Cortex of kidney (tissue), 1 donor: ENCODE measurements around the gene FUT3.

ENCODE experiments used
- DNase-seq: peaks from one replicate; lab custom pipeline; 2025; lab: John Stamatoyannopoulos, UW

The FUT3 gene

DNA sequence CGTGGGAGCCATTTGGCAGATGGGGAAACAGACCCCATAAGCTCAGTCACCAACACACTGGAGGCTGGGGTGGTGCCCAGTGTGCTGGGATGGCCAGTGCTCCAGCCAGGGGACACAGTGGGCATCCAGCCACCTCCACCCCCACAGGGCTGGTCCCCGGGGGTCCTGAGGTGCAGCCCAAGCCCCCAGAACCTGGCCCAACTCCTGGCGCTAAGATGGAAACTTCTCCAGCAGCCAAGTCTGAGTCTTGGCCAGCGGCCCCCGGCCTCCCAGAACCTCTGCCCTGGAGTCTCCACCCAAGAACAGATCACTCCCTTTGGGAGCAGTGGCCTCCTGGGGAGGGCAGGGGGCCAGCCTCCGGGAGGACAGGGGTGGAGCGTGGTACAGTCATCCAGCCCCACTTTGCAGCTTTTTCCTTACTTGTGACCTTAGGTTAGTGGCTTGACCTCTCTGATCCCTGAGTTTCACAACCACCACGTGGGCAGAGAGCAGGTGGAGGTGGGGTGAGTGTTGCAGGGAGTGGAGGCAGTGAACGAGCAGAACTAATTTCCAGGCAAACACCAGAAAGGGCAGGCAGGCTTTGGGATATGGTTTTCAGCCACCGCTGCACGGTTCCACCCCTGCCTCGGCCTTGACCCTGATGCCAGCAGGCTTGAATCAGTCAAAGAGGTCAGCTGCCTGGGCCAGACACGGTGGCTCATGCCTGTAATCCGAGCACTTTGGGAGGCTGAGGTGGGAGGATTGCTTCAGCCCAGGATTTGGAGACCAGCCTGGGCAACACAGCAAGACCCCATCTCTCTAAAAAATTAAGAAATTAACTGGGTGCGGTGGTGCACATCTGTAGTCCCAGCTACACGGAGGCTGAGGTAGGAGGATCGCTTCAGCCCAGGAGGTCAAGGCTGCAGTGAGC is 50.6 kb downstream of the FUT3 start:
- no peak for DNase-seq

DNA sequence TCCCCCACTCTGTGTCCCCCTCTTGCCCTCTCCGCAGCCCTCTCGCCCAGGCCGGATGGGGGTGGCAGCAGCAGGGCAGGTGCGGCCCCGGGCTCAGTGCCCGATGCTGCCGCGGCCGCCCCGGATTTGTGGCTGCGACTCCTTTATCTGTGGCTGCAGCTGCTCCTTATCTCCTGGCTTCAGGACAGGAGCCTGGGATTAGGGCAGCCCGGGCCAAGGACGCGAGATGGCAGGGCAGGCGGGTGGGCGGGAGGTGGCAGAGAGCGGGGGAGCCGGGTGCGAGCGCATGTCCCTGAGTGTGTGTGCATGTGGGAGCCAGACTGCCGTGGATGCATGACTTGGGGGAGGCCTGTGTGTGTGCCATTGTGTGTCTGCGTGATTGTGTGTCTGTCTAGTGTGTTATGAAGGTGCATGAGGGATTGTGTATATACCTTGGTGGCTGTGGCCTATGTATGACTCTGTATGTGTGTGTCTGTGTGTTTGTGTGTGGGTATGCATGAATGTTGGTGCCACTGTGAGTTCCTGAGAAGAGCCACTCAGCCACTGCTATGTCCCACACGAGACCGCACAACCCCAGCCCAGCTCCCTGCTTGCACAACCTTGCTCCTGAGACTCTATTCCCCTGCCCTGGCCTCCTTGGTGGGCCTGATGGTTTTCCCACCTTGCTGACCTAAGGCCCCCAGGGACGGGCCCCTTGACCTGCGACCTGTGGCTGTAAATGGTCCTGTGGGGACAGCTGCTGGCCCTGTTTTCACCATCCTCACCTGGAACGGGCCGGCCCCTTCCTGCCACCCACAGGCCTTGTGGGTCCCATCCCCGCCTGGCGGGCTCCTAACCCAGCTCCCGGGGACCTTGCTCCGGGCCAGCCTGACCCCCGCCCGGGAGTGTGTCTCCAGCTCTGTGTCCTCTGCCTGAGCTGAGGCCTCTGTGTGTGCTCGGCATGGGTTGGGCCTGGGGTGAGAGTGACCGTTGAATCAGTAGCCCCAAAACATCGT is 51.7 kb downstream of the FUT3 start:
- DNase-seq, result no peak

DNA sequence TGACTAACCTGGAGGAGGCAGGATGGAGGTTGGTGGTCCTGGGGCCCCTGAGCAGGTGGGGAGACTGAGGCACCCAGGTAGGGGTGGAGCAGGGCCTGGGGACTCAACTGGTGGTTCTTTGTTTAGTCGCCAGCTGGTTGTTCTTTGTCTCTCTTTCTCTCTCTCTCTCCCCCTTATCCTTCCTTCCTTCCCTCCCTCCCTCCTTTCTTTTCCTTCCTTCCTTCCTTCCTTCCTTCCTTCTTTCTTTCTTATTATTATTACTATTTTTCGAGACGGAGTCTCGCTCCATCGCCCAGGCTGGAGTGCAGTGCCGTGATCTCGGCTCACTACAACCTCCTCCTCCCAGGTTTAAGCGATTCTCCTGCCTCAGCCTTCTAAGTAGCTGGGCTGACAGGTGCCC is 53.0 kb downstream of the FUT3 start:
- no peak for DNase-seq

DNA sequence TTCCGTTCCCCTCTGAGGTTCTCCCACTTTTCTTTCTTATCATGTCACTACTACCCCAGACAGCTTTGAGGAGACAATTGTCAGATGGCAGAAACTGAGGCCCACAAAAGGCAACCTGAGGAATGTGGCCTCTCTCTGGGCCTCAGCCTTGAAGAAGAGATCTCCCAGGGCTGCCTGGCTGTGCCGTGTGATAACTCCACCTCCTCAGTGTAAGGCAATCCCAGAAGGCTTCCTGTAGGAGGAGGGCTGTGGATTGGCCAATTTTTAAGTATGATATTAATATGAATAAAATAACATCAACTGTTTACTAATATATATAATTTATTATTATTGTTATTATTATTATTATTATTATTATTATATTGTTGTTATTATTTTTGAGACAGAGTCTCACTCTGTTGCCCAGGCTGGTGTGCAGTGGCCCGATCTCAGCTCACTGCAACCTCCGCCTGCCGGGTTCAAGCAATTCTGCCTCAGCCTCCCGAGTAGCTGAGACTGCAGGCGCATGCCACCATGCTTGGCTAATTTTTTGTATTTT is 55.8 kb downstream of the FUT3 start:
- no peak for DNase-seq

DNA sequence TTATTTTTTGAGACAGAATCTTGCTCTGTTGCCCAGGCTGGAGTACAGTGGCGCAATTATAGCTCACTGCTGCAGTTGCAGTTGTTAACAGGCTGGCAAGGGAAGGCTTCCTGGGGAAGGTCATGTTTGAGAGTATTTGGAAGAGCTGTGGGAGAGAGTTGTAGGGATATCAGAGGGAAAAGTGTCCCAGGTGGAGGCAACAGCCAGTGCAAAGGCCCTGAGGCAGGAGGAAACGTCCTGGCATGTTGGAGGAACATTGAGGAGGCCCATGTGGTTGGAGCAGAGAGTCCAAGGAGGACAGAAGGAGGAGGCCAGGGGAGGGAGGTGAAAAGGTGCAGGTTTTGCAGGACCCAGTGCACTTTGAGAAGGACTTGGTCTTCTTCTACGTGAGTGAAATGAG is 58.1 kb downstream of the FUT3 start:
- no peak for DNase-seq
